Astrocyte of the spinal cord (primary cell): ENCODE measurements around the gene TRPM3.

Experiments used
- DNase-seq: peaks from one replicate; pipeline ENCODE4 v3.0.0; 2011; ENCODE audit warnings: low read depth, low spot score
- H3K4me3 ChIP-seq: 2 replicates; pipeline ENCODE4 v1.5.1; 2011; ENCODE audit warnings: low read depth, mild to moderate bottlenecking, low read length, moderate library complexity
- CTCF ChIP-seq: IDR thresholded peaks from 2 replicates; pipeline ENCODE4 v1.5.1; 2012; ENCODE audit warnings: low read depth, mild to moderate bottlenecking, low read length, inconsistent platforms
- in situ Hi-C: cut with HindIII; loops from 2 replicates; pipeline ENCODE4 v1.10.0; 2017; ENCODE audit warnings: low sequenced_read_pairs

The TRPM3 gene

GRCh38 chr9:71058660-71059059 lies 62.8 kb downstream of the TRPM3 start:
- TF ChIP-seq CTCF: no peak
- in situ Hi-C loops: no loop called here
- no peak overlapping the region for H3K4me3 ChIP-seq
- no peak for DNase-seq

GRCh38 chr9:71052287-71052686 lies 69.1 kb downstream of the TRPM3 start:
- in situ Hi-C loops: no loop called here
- DNase-seq: no peak
- no peak overlapping the region for H3K4me3 ChIP-seq
- TF ChIP-seq CTCF: no peak

GRCh38 chr9:71048280-71048679 lies 73.1 kb downstream of the TRPM3 start:
- H3K4me3 ChIP-seq: no peak overlapping the region
- no peak for DNase-seq
- in situ Hi-C loops: no loop called here
- no peak for TF ChIP-seq CTCF

- DNase-seq: no peak
- H3K4me3 ChIP-seq: no peak overlapping the region
- in situ Hi-C loops: no loop called here
- TF ChIP-seq CTCF: no peak
Observed at GRCh38 chr9:71042448-71042990, 78.9 kb downstream of the TRPM3 start.

- TF ChIP-seq CTCF: no peak
- in situ Hi-C loops: no loop called here
- DNase-seq: no peak
- no peak overlapping the region for H3K4me3 ChIP-seq
Observed at GRCh38 chr9:71037521-71037920, 83.9 kb downstream of the TRPM3 start.

- H3K4me3 ChIP-seq: no peak overlapping the region
- in situ Hi-C loops: no loop called here
Observed at GRCh38 chr9:71036501-71036900, 84.9 kb downstream of the TRPM3 start.

More at GRCh38 chr9:71036501-71036900, 84.9 kb downstream of the TRPM3 start:
- no peak for TF ChIP-seq CTCF
- DNase-seq: peak; percentile 58
